ENCODE data around the gene RNASEL.

DNA sequence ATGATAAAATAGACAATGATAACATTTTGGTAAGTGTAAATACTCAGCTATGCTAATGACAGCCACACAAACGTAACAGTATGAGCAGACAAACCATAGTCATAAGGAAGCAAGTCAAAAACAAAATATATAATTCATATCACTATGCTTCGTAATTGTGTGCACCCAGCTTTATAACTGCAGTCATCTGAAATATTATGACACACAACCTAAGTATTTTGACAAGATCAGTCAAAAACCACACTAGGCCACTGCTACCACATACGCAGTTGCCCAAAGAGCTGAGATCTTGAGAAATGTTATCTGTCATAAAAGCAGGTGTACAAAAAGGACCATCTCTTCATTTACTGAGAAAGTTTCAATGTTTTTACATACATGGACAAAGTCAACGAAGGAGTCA is 26.0 kb downstream of the RNASEL start:
- TF ChIP-seq, protein P1, sequence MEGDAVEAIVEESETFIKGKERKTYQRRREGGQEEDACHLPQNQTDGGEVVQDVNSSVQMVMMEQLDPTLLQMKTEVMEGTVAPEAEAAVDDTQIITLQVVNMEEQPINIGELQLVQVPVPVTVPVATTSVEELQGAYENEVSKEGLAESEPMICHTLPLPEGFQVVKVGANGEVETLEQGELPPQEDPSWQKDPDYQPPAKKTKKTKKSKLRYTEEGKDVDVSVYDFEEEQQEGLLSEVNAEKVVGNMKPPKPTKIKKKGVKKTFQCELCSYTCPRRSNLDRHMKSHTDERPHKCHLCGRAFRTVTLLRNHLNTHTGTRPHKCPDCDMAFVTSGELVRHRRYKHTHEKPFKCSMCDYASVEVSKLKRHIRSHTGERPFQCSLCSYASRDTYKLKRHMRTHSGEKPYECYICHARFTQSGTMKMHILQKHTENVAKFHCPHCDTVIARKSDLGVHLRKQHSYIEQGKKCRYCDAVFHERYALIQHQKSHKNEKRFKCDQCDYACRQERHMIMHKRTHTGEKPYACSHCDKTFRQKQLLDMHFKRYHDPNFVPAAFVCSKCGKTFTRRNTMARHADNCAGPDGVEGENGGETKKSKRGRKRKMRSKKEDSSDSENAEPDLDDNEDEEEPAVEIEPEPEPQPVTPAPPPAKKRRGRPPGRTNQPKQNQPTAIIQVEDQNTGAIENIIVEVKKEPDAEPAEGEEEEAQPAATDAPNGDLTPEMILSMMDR (IDR thresholded peaks at IDR 0.05) = no peak
- TF ChIP-seq EZH2 (IDR thresholded peaks at IDR 0.05) (no peak), EZH2phosphoT487 (IDR thresholded peaks at IDR 0.05) (no peak)

Measured in neural progenitor cell (in vitro differentiated cells).